Measurements from ENCODE around the gene STK24. TPM values are rescaled to one million over a fixed set of nuclear protein-coding genes. Genes with fewer than 3 reads are reported as not detected.

Gene STK24
- total and polyA plus RNA-seq, 2 of the 8 experiments (the other 6 are each of a cell fraction or from before 2014, with no cell fraction given), result 62.8 to 143 TPM

DNA sequence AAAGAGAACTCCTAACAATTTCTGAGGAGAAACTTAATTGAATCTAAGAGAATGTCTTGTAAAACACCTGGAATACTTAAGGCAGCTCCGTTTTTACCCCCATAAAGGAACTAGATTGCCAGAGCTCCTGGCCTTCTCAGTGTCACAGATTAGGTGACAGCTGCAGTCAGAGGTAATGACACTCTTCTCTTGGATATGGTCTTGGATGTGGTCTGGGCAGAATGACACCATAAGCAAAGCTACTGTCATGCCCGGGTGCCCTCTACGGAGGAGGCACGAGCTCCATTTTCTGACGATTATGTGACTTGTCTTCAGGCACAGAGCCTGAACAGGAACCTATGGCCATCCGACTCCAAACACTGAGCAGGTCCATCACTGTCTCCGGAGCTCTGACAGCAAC, 46.7 kb downstream of the STK24 start:
- Histone ChIP-seq H3K23ac (ENCODE audit: insufficient read length) (no peak overlapping the region), H2BK120ac (replicated peaks; ENCODE audit: low read depth, low read length) (no peak overlapping the region), H3K4me3 (ENCODE audit: extremely low read depth in 1 of 4, insufficient read depth in 2 of 4, low read depth in 3 of 4, low read length in 4 of 4) (no peak overlapping the region), H2AK5ac (ENCODE audit: low read depth, low read length) (no peak overlapping the region), H3K56ac (replicated peaks; ENCODE audit: insufficient read length, low read depth, low read length) (no peak overlapping the region), H3K18ac (ENCODE audit: extremely low read depth, low read length) (no peak overlapping the region), H4K8ac (ENCODE audit: extremely low read depth, insufficient read depth, low read length) (no peak overlapping the region), H3K4me1 (replicated peaks in 1 of 4; ENCODE audit: control insufficient read depth in 3 of 4, insufficient read depth in 4 of 4, low read length in 3 of 4) (peaks cover 0 to 19% (median 12%) of the 10 kb centered on the region in 4 experiments; a peak in 6 of 7 replicates), H3K23me2 (ENCODE audit: low read depth, low read length) (no peaks in the 10 kb centered on the region; the same call in 1 of the 2 replicates), H3K9me3 (ENCODE audit: insufficient read depth in 2 of 2, low read depth in 1 of 2, low read length in 1 of 2) (no peaks in the 10 kb centered on the region), H4K20me1 (replicated peaks in 1 of 2; ENCODE audit: control insufficient read depth in 1 of 2, insufficient read depth in 2 of 2, low read length in 2 of 2) (peaks cover 39 to 61% of the 10 kb centered on the region in 2 experiments), H2AFZ (ENCODE audit: low read length) (no peak overlapping the region), H2BK20ac (ENCODE audit: low read length) (no peak overlapping the region), H3K79me1 (ENCODE audit: low read depth, low read length) (peaks cover 38% of the 10 kb centered on the region), H2BK12ac (ENCODE audit: low read depth, low read length) (no peak overlapping the region), H3K27ac (ENCODE audit: low read depth, low read length) (no peak overlapping the region), H4K91ac (replicated peaks; ENCODE audit: insufficient read length, low read length) (no peak overlapping the region), H3K79me2 (ENCODE audit: control insufficient read depth in 1 of 2, insufficient read depth in 2 of 2, low read length in 2 of 2) (peaks cover 20 to 99% of the 10 kb centered on the region in 2 experiments), H3K36me3 (ENCODE audit: control insufficient read depth in 2 of 4, insufficient read depth in 4 of 4, low read length in 3 of 4) (no peaks in the 10 kb centered on the region), H3K4me2 (ENCODE audit: insufficient read depth in 1 of 2, low read depth in 2 of 2, low read length in 2 of 2) (no peak overlapping the region), H4K5ac (ENCODE audit: insufficient read length, low read depth, low read length) (no peak overlapping the region), H2BK15ac (ENCODE audit: low read length) (no peak overlapping the region), H2BK5ac (ENCODE audit: low read depth, low read length) (no peak overlapping the region), H3K27me3 (replicated peaks in 1 of 4; ENCODE audit: control insufficient read depth in 3 of 4, extremely low read depth in 1 of 4, insufficient read depth in 3 of 4, low read length in 3 of 4) (no peaks in the 10 kb centered on the region), H3K9ac (replicated peaks in 1 of 4; ENCODE audit: extremely low read depth in 1 of 4, low read depth in 3 of 4, low read length in 3 of 4) (peak overlapping the region in 1 of 4 experiments; percentile 24; a peak in 2 of 7 replicates), H3K14ac (ENCODE audit: insufficient read length) (no peak overlapping the region), H3K4ac (replicated peaks; ENCODE audit: insufficient read length, low read depth, low read length) (no peak overlapping the region)
- FAIRE-seq (no peak), DNase-seq (ENCODE audit: low read depth in 1 of 2, low spot score in 2 of 2) (no peak)
- TF ChIP-seq NANOG (IDR thresholded peaks at IDR 0.05; ENCODE audit: insufficient read depth, low read depth, low read length, poor library complexity, severe bottlenecking) (no peak), BCL11A (IDR thresholded peaks at IDR 0.05; ENCODE audit: low read depth in 2 of 2, low read length in 2 of 2) (no peak)
- WGBS, 2 experiments (ENCODE audit: extremely low coverage in 1 of 2, insufficient coverage in 1 of 2, insufficient read length in 1 of 2, insufficient replicate concordance in 2 of 2, low coverage in 1 of 2, low lambda C conversion rate in 2 of 2, missing lambda C conversion rate in 1 of 2), result 83% methylated on average over 7 of the region's 7 CpGs; no CpG with 5 or more reads in 1 of the 2 experiments
- ChIA-PET POLR2A (ENCODE audit: partially characterized antibody) (interaction anchor here (0.8 kb wide), 1 partner anchor 56 kb away, joined by 3 read pairs; no protein-coding TSS in a partner anchor), CTCF (ENCODE audit: partially characterized antibody) (interaction anchor here (0.9 to 7.2 kb wide), 7 partner anchors 9 to 123 kb away, joined by 4 to 47 read pairs (median 6); no protein-coding TSS in a partner anchor)
